ENCODE data around the gene ARHGEF10L.
"Not testable (repeated sequence)": the region's sequence is repeated elsewhere in the genome, so short reads cannot be mapped to it uniquely, and the experiment has no call there.

The ARHGEF10L gene

GRCh38 chr1:17539477-17540254 is at the start of gene ARHGEF10L:
Gene ARHGEF10L, plus strand, starts transcription at chr1:17539698. Its CDS starts 40,898 bp downstream, at chr1:17580596.
- peak within 1 kb of the TSS; percentile 1; the same call in 1 of the 2 replicates for H3K4me3 ChIP-seq (ENCODE audit: low read length)
- TF ChIP-seq ZNF274 (IDR thresholded peaks at IDR 0.05; ENCODE audit: low read depth, low read length) = no peak

DNA sequence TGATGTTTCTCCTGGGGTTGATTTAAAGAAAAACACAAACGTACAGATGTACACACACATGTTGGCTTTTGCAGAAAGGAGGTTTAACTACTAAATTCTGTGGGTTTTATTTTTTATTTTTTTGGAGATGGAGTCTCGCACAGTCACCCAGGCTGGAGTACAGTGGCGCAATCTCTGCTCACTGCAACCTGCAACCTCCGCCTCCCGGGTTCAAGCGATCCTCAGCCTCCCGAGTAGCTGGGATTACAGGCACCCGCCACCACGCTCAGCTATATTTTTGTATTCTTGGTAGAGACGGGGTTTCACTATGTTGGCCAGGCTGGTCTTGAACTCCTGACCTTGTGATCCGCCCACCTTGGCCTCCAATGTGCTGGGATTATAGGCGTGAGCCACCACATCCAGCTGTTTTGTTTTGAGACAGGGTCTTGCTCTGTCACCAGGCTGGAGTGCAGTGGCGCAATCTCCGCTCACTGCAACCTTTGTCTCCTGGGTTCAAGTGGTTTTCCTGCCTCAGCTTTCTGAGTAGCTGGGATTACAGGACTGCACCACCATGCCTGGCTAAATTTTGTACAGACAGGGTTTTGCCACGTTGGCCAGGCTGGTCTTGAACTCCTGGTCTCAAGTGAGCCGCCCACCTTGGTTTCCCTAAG is 49.6 kb upstream of the ARHGEF10L start:
- not testable (repeated sequence) for H3K4me3 ChIP-seq (ENCODE audit: low read length)

- not testable (repeated sequence) for H3K4me3 ChIP-seq (ENCODE audit: low read length)
Observed at GRCh38 chr1:17490667-17491066, 48.8 kb upstream of the ARHGEF10L start.

DNA sequence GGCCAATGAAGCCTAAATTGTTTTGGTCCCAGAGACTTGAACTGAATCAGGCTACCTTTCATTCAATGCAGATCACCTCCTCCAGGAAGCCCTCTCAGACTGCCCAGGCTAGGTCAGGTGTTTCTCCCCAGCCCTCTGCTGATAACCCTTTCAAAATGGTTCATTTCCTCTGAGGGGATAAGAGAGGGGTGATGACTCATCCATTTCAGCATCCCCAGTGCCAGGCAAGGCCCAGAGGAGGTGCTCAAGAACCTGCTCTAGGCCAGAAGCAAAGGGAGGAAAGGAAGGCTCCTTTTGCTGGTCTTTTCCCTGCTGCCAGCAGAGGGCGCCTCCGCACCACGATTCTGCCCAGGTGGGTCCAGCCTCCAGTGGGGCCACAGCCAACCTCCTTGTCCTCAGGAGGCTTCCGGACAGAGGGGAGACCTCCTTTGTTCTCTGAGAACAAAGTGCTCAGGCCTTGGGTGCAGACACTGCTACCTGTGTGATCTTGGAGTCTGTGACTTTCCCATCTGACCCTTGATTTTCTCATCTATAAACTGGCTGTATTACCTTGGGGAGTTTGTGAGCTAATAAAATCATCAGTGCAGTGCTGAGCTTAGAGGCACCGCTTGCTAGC is 45.3 kb upstream of the ARHGEF10L start:
- no peak for TF ChIP-seq ZNF274 (IDR thresholded peaks at IDR 0.05; ENCODE audit: low read depth, low read length)
- H3K4me3 ChIP-seq (ENCODE audit: low read length) = no peak overlapping the region

DNA sequence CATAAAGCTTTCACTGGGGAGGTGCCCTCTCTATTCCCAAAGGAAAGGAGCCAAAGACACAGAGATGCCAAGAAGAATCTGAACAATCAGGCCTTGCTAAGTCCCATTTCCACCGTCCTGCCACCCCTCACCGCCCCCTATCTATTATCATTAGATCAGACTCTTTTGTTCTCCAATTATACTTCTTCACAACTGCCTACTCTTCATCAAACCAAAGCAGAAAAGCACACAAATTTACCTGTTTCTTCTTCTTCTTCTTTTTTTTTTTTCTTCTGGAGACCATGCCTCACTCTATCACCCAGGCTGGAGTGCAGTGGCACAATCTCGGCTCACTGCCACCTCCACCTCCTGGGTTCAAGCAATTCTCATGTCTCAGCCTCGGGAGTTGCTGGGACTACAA is 43.1 kb upstream of the ARHGEF10L start:
- no peak for TF ChIP-seq ZNF274 (IDR thresholded peaks at IDR 0.05; ENCODE audit: low read depth, low read length)
- H3K4me3 ChIP-seq (ENCODE audit: low read length) = no peak overlapping the region

DNA sequence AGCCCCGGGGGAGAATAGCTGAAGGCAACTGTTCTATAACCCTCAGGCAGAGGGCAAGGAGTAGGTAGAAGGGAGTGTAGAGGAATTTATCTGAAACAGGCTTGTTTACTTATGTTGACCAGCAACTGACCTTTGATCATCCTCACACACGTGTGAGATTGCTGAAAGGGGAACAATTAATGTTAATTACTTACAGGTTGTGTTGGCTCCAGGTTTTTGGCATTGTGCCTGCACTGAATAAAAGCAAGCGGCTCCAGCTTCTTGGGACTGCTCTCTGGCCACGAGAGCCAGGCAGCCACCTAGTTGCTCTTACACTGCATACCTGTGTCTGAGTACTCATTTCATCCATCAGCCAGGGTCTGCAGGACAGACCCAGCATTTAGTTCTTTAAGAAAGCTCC is 41.3 kb upstream of the ARHGEF10L start:
- TF ChIP-seq ZNF274 (IDR thresholded peaks at IDR 0.05; ENCODE audit: low read depth, low read length) = no peak
- H3K4me3 ChIP-seq (ENCODE audit: low read length) = no peak overlapping the region

DNA sequence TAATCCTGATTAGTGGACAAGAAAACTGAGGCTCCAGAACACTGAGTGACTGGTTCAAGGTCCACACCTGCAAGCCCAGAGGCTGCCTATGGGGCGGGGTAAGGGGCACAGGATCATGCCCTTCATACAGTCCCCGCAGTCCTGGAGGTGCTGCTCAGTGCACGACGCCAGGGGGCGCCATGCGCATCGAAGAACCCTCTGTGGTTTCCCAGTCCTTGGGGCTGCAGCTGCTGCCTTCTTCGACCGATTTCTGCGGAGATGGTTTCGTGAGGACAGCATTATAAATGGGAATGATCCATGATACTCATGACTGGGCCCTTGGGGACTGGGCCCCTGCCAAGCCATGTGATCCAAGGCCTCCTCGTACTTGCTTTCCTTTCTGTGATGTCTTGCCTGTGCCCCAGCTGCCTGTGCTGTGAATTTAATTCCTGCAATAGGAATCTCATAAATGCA is 37.1 kb upstream of the ARHGEF10L start:
- TF ChIP-seq ZNF274 (IDR thresholded peaks at IDR 0.05; ENCODE audit: low read depth, low read length) = no peak
- H3K4me3 ChIP-seq (ENCODE audit: low read length) = no peak overlapping the region

- H3K4me3 ChIP-seq (ENCODE audit: low read length) = no peak overlapping the region
- no peak for TF ChIP-seq ZNF274 (IDR thresholded peaks at IDR 0.05; ENCODE audit: low read depth, low read length)
Observed at GRCh38 chr1:17503146-17503545, 36.4 kb upstream of the ARHGEF10L start.

GRCh38 chr1:17507200-17507599 is 32.3 kb upstream of the ARHGEF10L start:
- not testable (repeated sequence) for H3K4me3 ChIP-seq (ENCODE audit: low read length)

DNA sequence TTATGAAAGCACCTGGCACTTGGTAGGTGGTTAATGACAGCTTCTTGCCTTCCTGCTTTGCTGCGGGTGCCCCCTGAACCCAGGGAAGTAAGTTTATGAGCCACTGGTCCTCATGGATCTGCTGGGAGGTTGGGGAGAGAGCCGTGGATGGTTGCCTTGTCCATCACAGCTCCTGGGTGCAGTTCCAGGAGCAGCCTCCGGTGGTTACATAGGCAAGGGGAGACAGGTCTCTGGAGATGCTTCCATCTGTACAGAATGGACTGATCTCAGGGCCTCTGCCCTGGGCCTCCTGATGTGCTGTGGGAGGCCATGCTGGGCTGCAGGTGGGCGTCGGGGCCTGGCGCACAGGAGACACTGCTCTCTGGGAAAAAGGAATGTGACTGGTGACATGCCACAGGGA is 31.6 kb upstream of the ARHGEF10L start:
- TF ChIP-seq ZNF274 (IDR thresholded peaks at IDR 0.05; ENCODE audit: low read depth, low read length) = no peak

DNA sequence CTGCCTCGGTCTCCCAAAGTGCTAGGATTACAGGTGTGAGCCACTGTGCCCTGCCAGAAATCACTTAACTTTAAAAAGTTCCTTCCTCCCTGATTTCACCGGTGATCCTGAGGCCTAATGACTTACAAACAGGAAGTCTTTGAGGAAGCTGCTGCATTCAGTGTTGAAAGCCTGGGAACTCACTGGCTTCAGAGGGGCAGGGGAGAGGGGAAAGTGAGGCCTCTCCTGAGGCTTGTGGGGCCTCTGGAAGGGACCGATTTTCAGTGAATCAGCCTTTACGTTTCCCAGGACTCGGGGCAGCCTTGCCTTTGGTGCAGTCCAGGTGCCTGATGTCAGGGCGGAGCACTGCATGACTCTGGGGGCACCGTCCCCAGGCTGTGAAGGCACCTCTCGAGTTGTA is 30.1 kb upstream of the ARHGEF10L start:
- TF ChIP-seq ZNF274 (IDR thresholded peaks at IDR 0.05; ENCODE audit: low read depth, low read length) = no peak
- H3K4me3 ChIP-seq (ENCODE audit: low read length) = no peak overlapping the region

More for the DNA sequence above, 31.6 kb upstream of the ARHGEF10L start:
- H3K4me3 ChIP-seq (ENCODE audit: low read length) = no peak overlapping the region

DNA sequence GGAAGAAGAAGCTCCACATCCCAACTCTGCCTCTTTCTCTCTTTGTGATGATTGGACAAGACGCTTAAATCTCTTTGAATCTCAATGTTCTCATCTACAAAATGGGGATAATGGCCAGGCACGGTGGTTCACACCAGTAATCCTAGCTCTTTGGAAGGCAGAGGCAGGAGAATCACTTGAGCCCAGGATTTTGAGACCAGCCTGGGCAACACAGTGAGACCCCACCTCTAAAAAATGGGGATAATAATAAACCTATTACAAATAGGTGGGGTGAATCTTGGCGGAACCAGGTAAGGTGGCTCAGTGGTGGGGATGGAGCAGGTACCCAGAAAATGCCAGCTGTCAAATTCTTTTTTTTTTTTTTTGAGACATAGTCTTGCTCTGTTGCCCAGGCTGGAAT is 29.4 kb upstream of the ARHGEF10L start:
- no peak for TF ChIP-seq ZNF274 (IDR thresholded peaks at IDR 0.05; ENCODE audit: low read depth, low read length)
- no peak overlapping the region for H3K4me3 ChIP-seq (ENCODE audit: low read length)

DNA sequence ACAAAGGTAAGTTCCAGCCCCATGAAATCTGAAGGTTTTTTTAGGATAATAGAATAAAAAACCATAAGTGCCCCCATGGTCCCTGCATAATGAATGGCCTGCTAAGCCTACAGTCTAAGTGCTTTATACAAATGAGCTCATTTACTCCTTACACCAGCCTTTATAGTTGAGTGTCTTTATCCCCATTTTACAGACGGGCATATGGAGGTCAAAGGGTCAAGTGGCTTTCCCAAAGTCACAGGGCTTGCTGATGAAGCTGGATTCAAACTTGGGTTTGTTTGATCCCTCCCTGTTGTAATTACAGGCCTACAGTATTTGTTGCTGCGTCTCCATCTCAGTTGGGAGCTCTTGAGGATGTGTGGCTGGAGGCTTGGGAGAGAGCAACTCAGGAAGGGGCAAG is 28.3 kb upstream of the ARHGEF10L start:
- H3K4me3 ChIP-seq (ENCODE audit: low read length) = no peak overlapping the region
- no peak for TF ChIP-seq ZNF274 (IDR thresholded peaks at IDR 0.05; ENCODE audit: low read depth, low read length)

GRCh38 chr1:17513131-17513530 is 26.4 kb upstream of the ARHGEF10L start:
- H3K4me3 ChIP-seq (ENCODE audit: low read length) = no peak overlapping the region
- no peak for TF ChIP-seq ZNF274 (IDR thresholded peaks at IDR 0.05; ENCODE audit: low read depth, low read length)

DNA sequence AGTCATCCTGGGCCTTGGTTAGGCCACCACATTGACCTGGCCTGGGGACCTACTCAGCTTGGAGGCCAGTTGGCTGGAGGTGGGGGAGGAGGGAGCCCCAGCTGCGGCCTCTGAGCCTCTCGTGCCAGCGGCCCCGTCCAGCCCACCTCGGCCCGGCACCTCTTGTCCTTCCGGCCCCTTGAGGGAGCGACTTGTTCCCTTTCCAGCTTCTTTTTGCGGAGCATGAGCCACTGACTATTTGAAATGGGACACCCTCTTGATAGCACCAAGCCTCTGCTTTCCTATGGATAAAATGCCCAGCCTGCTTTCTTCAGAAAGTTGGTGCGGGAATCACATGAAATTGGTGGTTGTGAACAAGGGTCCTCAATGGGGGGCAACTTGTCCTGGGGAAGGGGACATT is 24.7 kb upstream of the ARHGEF10L start:
- H3K4me3 ChIP-seq (ENCODE audit: low read length) = no peak overlapping the region
- no peak for TF ChIP-seq ZNF274 (IDR thresholded peaks at IDR 0.05; ENCODE audit: low read depth, low read length)
